Activated CD4-positive, alpha-beta T cell treated with anti-CD3 and anti-CD28 coated beads, Interleukin-10, Interleukin-2, amounts not matched to agents 100 ng/mL and 50 ng/mL, durations not matched to agents 16 hours and 8 hours (primary cell): ENCODE measurements around the gene RENBP.
A peak's percentile ranks its signal among the peaks of the same experiment; 100 is the strongest.

Source experiments
- DNase-seq: peaks from one replicate; pipeline ENCODE4 v3.0.0-alpha.2; 2020

Gene RENBP

GRCh38 chrX:153931748-153932147, 12.7 kb downstream of the RENBP start:
- no peak for DNase-seq

- DNase-seq, result no peak
Observed at GRCh38 chrX:153931151-153931550, 13.3 kb downstream of the RENBP start.

- no peak for DNase-seq
Observed at GRCh38 chrX:153930011-153930910, 14.2 kb downstream of the RENBP start.

- DNase-seq, result no peak
Observed at GRCh38 chrX:153929576-153929975, 14.9 kb downstream of the RENBP start.

- DNase-seq, result no peak
Observed at GRCh38 chrX:153928846-153929245, 15.6 kb downstream of the RENBP start.

- peak; percentile 99 for DNase-seq
Observed at GRCh38 chrX:153927922-153928760, 16.3 kb downstream of the RENBP start.

- no peak for DNase-seq
Observed at GRCh38 chrX:153927672-153927921, 16.8 kb downstream of the RENBP start.

GRCh38 chrX:153926858-153927671, 17.4 kb downstream of the RENBP start:
- peak; percentile 91 for DNase-seq

GRCh38 chrX:153926552-153926857, 17.9 kb downstream of the RENBP start:
- DNase-seq, result no peak

GRCh38 chrX:153925739-153926551, 18.5 kb downstream of the RENBP start, which contains the start of gene ARHGAP4:
Gene ARHGAP4 (minus strand): TSS chrX:153926264. CDS start chrX:153926202, 62 bp downstream.
- DNase-seq, result peak; percentile 69

GRCh38 chrX:153925387-153925738, 19.1 kb downstream of the RENBP start:
- peak; percentile 58 for DNase-seq

- DNase-seq, result peak; percentile 48
Observed at GRCh38 chrX:153924149-153924861, 20.1 kb downstream of the RENBP start.

GRCh38 chrX:153922932-153923857, 21.2 kb downstream of the RENBP start:
- peak; percentile 48 for DNase-seq

- DNase-seq, result peak; percentile 51
Observed at GRCh38 chrX:153921511-153922446, 22.7 kb downstream of the RENBP start.

GRCh38 chrX:153921070-153921469, 23.4 kb downstream of the RENBP start:
- no peak for DNase-seq

- no peak for DNase-seq
Observed at GRCh38 chrX:153920546-153920945, 23.9 kb downstream of the RENBP start.

- DNase-seq, result no peak
Observed at GRCh38 chrX:153919281-153919680, 25.2 kb downstream of the RENBP start.

GRCh38 chrX:153917869-153918268, 26.6 kb downstream of the RENBP start:
- no peak for DNase-seq

GRCh38 chrX:153913701-153914100, 30.7 kb downstream of the RENBP start:
- DNase-seq, result no peak
